Transverse colon (tissue), 4 donors: ENCODE measurements around the gene ARHGEF33. TPM values are rescaled to one million over a fixed set of nuclear protein-coding genes. Genes with fewer than 3 reads are reported as not detected.

Source experiments
- DNase-seq: peaks from one replicate; pipeline ENCODE4 v3.0.0-alpha.2; 2019
- H3K27ac ChIP-seq, 4 donors: fragments of 200-600 bp; sonication (generic); 2 replicates each; pipeline ENCODE4 v1.5.1; 2016 to 2018; ENCODE audit warnings: inconsistent platforms in 4 of 4
- H3K27me3 ChIP-seq: fragments of 200-600 bp; sonication (generic); 2 replicates; pipeline ENCODE4 v1.5.1; 2017; ENCODE audit warnings: inconsistent platforms
- H3K36me3 ChIP-seq, 4 donors: fragments of 200-600 bp; sonication (generic); 2 replicates each; pipeline ENCODE4 v1.5.1; 2017 to 2019; ENCODE audit warnings: inconsistent platforms in 4 of 4
- H3K4me1 ChIP-seq, 4 donors: fragments of 200-600 bp; sonication (generic); 2 replicates each; pipeline ENCODE4 v1.5.1; 2017 to 2020; ENCODE audit warnings: inconsistent platforms in 4 of 4
- H3K4me3 ChIP-seq, 4 donors: fragments of 200-600 bp; sonication (generic); 1 replicate in 1 of 4; 2 replicates in 3 of 4; pipeline versions ENCODE4 v1.5.1 to v1.6.1; 2017 to 2019; ENCODE audit warnings: inconsistent platforms in 4 of 4
- H3K9me3 ChIP-seq, 2 donors: fragments of 200-600 bp; sonication (generic); 2 replicates each; pipeline ENCODE4 v1.5.1; 2017 to 2019; ENCODE audit warnings: inconsistent platforms in 2 of 2
- CTCF ChIP-seq, 5 experiments: fragments of 200-600 bp in 3 of 5; fragments of 450-650 bp in 2 of 5; sonication (generic) in 3 of 5; IDR thresholded peaks; 1 replicate in 2 of 5; 2 replicates in 3 of 5; pipeline ENCODE4 v1.5.1; 2016 to 2017; ENCODE audit warnings: antibody characterized with exemption in 5 of 5, inconsistent platforms in 3 of 5, mild to moderate bottlenecking in 2 of 5, moderate library complexity in 1 of 5
- EP300 ChIP-seq: sonication (generic); formaldehyde crosslinking; IDR thresholded peaks from one replicate; pipeline ENCODE4 v1.6.1; 2017; ENCODE audit warnings: antibody characterized with exemption, low read depth
- POLR2A ChIP-seq: fragments of 450-650 bp; IDR thresholded peaks from one replicate; pipeline ENCODE4 v1.6.1; 2016; ENCODE audit warnings: antibody characterized with exemption, mild to moderate bottlenecking, moderate library complexity
- POLR2AphosphoS5 ChIP-seq, 3 donors: sonication (generic); formaldehyde crosslinking; IDR thresholded peaks; one replicate each; pipeline ENCODE4 v1.6.1; 2016; ENCODE audit warnings: antibody characterized with exemption in 3 of 3
- WGBS, 2 donors: methylation state at CpG; one replicate each; pipeline ENCODE4 v1.1.5; 2018; ENCODE audit warnings: low coverage in 1 of 2; 5-methylcytosine and 5-hydroxymethylcytosine counted together
- in situ Hi-C, 4 donors: fragments of 200-750 bp; cut with MboI; loops; one replicate each; pipeline versions ENCODE4 v1.15.0 to v1.15.1; 2017; ENCODE audit warnings: low sequenced_read_pairs in 3 of 4, low pct_ligation_motif_present in 1 of 4, low pct_unique_long_range_greater_than_20kb in 1 of 4
- intact Hi-C: fragments of 100-400 bp; cut with DNase I; formaldehyde crosslinking; loops from one replicate; pipeline ENCODE4 v1.15.1; 2023; ENCODE audit warnings: low total_unique reads
- total RNA-seq, 4 donors: library from RNA; depleted of rRNA; stranded (reverse); fragments of >200 nt; gene quantifications; one replicate each; pipeline ENCODE4 v1.1.0, GENCODE V29; 2016

ARHGEF33 gene
- under 1 TPM in 2 of 4 donors, not detected in 2; 0.14 to 0.32 TPM for total RNA-seq

- TF ChIP-seq EP300 (no peak), CTCF (IDR thresholded peaks at IDR 0.05) (no peak), POLR2AphosphoS5 (IDR thresholded peaks at IDR 0.05) (no peak), POLR2A (no peak)
- Histone ChIP-seq H3K36me3 (no peaks in the 10 kb centered on the region), H3K9me3 (no peaks in the 10 kb centered on the region), H3K27ac (no peak within 1 kb of the TSS), H3K27me3 (no peaks in the 10 kb centered on the region), H3K4me3 (no peak within 1 kb of the TSS), H3K4me1 (no peaks in the 10 kb centered on the region)
- intact Hi-C loops, result no loop called here
- in situ Hi-C loops, result no loop called here
- 85 to 93% methylated on average over 3 of the region's 3 CpGs for WGBS, 2 donors
- no peak for DNase-seq
Observed at GRCh38 chr2:38889575-38889974, at the start of gene ARHGEF33. ARHGEF33 (plus strand) TSS chr2:38889875; CDS start chr2:38919448, 29,573 bp downstream.

GRCh38 chr2:38850045-38850444, 39.6 kb upstream of the ARHGEF33 start:
- 53 to 73% methylated on average over 3 of the region's 3 CpGs for WGBS, 2 donors
- Histone ChIP-seq H3K27ac (no peak overlapping the region), H3K27me3 (no peaks in the 10 kb centered on the region), H3K4me1 (no peaks in the 10 kb centered on the region), H3K4me3 (no peak overlapping the region), H3K9me3 (no peaks in the 10 kb centered on the region), H3K36me3 (peaks cover 0 to 33% (median 4%) of the 10 kb centered on the region in 4 donors)
- intact Hi-C loops (no loop called here), in situ Hi-C loops (no loop called here)
- no peak for DNase-seq
- TF ChIP-seq POLR2AphosphoS5 (IDR thresholded peaks at IDR 0.05), result no peak
- no peak for TF ChIP-seq POLR2A
- no peak for TF ChIP-seq CTCF (IDR thresholded peaks at IDR 0.05)
- no peak for TF ChIP-seq EP300

GRCh38 chr2:38856165-38856564, 33.5 kb upstream of the ARHGEF33 start:
- no peak for DNase-seq
- in situ Hi-C loops (no loop called here), intact Hi-C loops (no loop called here)
- WGBS, 2 donors, result 100% methylated on average over 1 of the region's 1 CpG
- TF ChIP-seq EP300 (no peak), CTCF (IDR thresholded peaks at IDR 0.05) (no peak), POLR2AphosphoS5 (IDR thresholded peaks at IDR 0.05) (no peak), POLR2A (no peak)
- Histone ChIP-seq H3K4me1 (no peaks in the 10 kb centered on the region), H3K27ac (no peak overlapping the region), H3K4me3 (no peak overlapping the region), H3K27me3 (no peaks in the 10 kb centered on the region), H3K36me3 (peaks cover 0 to 32% (median 4%) of the 10 kb centered on the region in 4 donors), H3K9me3 (no peaks in the 10 kb centered on the region)

GRCh38 chr2:38862476-38862875, 27.2 kb upstream of the ARHGEF33 start:
- TF ChIP-seq EP300, result no peak
- TF ChIP-seq POLR2A, result no peak
- no peak for TF ChIP-seq POLR2AphosphoS5 (IDR thresholded peaks at IDR 0.05)
- TF ChIP-seq CTCF (IDR thresholded peaks at IDR 0.05), result no peak
- in situ Hi-C loops (no loop called here), intact Hi-C loops (no loop called here)
- no peak for DNase-seq
- Histone ChIP-seq H3K27ac (no peak overlapping the region), H3K4me3 (no peak overlapping the region), H3K27me3 (no peaks in the 10 kb centered on the region), H3K9me3 (no peaks in the 10 kb centered on the region), H3K4me1 (no peaks in the 10 kb centered on the region), H3K36me3 (peaks cover 0 to 15% (median 7%) of the 10 kb centered on the region in 4 donors)
